GM12892 (cell line): ENCODE results near the gene ADCY1.
"Not testable (repeated sequence)": the region's sequence is repeated elsewhere in the genome, so short reads cannot be mapped to it uniquely, and the experiment has no call there.

Experiments
- POLR2A ChIP-seq: IDR thresholded peaks from 2 replicates; pipeline ENCODE4 v1.6.1; 2011; ENCODE audit warnings: low read depth, low read length, control low read depth
- POLR2AphosphoS5 ChIP-seq: IDR thresholded peaks from 2 replicates; pipeline ENCODE4 v1.6.1; 2011; ENCODE audit warnings: low read depth, low read length, control low read depth

GRCh38 chr7:45740573-45740972 is 166.4 kb downstream of the ADCY1 start:
- not testable (repeated sequence) for TF ChIP-seq POLR2A, POLR2AphosphoS5
